A549 (cell line): ENCODE results near the gene PSMD13. TPM values are rescaled to one million over a fixed set of nuclear protein-coding genes. Genes with fewer than 3 reads are reported as not detected.

Experiments used
- ATAC-seq, 2 experiments: fragments of 200-7000 bp in 1 of 2; fragments of >200 bp in 1 of 2; cut with Nextera tagmentation in 1 of 2; cut with Tn5 transposase in 1 of 2; 3 replicates each; pipeline versions ENCODE4 v1.8.0 to v1.9.1; 2018 to 2020; ENCODE audit warnings: mild to moderate bottlenecking in 1 of 2, moderate library complexity in 1 of 2
- CTCF ChIA-PET: fragments of 300-600 bp; sonication (Branson Sonifier 250); formaldehyde crosslinking; extraction: SDS; loops from one replicate; lab custom pipeline; 2021; ENCODE audit warnings: antibody characterized with exemption, inconsistent platforms; lab: Yijun Ruan, JAX
- POLR2A ChIA-PET: fragments of 350-600 bp; formaldehyde crosslinking; extraction: SDS; loops from one replicate; lab custom pipeline; 2021; ENCODE audit warnings: antibody characterized with exemption, inconsistent platforms; lab: Yijun Ruan, JAX
- DNase-seq, 2 experiments: peaks; one replicate each; pipeline versions ENCODE4 v3.0.0 to v3.0.0-alpha.2; 2011 to 2016; ENCODE audit warnings: low read depth in 1 of 2, low spot score in 1 of 2
- FAIRE-seq: peaks from 2 replicates; lab custom pipeline; 2011; peaks lifted over from hg19 to GRCh38; lab: Jason Lieb, UNC
- H3K27ac ChIP-seq, 2 experiments: fragments of >200 bp; sonication (Bioruptor Twin); formaldehyde crosslinking; 3 replicates each; pipeline ENCODE4 v1.5.1; 2016 to 2017
- H3K4me1 ChIP-seq: fragments of >200 bp; sonication (Bioruptor Twin); formaldehyde crosslinking; 3 replicates; pipeline ENCODE4 v1.6.1; 2016
- H3K4me2 ChIP-seq: fragments of >200 bp; sonication (Bioruptor Twin); formaldehyde crosslinking; 3 replicates; pipeline ENCODE4 v1.6.1; 2016
- H3K4me3 ChIP-seq: fragments of >200 bp; sonication (Bioruptor Twin); formaldehyde crosslinking; 3 replicates; pipeline ENCODE4 v1.5.1; 2016
- H3K9me3 ChIP-seq: fragments of >200 bp; sonication (Bioruptor Twin); formaldehyde crosslinking; 3 replicates; pipeline ENCODE4 v1.6.1; 2016
- ATOH8 ChIP-seq: fragments of 250-450 bp; sonication (Bioruptor Pico); IDR thresholded peaks from 2 replicates; pipeline ENCODE4 v1.5.0; 2020; ENCODE audit warnings: low read depth, mild to moderate bottlenecking, moderate library complexity
- BHLHE40 ChIP-seq: IDR thresholded peaks from 2 replicates; pipeline ENCODE4 v1.6.1; 2012; ENCODE audit warnings: low read depth, low read length, inconsistent platforms
- CBX2 ChIP-seq: fragments of 200-600 bp; sonication (generic); IDR thresholded peaks from 2 replicates; pipeline ENCODE4 v1.6.1; 2016; ENCODE audit warnings: low read depth, mild to moderate bottlenecking, borderline replicate concordance
- CBX8 ChIP-seq: fragments of 200-600 bp; sonication (generic); IDR thresholded peaks from 2 replicates; pipeline ENCODE4 v1.6.1; 2016
- CEBPB ChIP-seq, 2 experiments: fragments of >200 bp in 1 of 2; sonication (Bioruptor Twin) in 1 of 2; formaldehyde crosslinking in 1 of 2; IDR thresholded peaks; 2 replicates each; pipeline ENCODE4 v1.6.1; 2012 to 2016
- EHF ChIP-seq: fragments of 250-450 bp; sonication (Bioruptor Pico); IDR thresholded peaks from 2 replicates; pipeline ENCODE4 v1.5.0; 2020; ENCODE audit warnings: mild to moderate bottlenecking
- EP300 ChIP-seq, 2 experiments: fragments of >200 bp; sonication (Bioruptor Twin); formaldehyde crosslinking; IDR thresholded peaks; 2 replicates in 1 of 2; 3 replicates in 1 of 2; pipeline ENCODE4 v1.6.1; 2016 to 2017
- HDAC2 ChIP-seq: fragments of 200-600 bp; sonication (generic); IDR thresholded peaks from 2 replicates; pipeline ENCODE4 v1.6.1; 2016
- JUN ChIP-seq, 2 experiments: fragments of >200 bp; sonication (Bioruptor Twin); formaldehyde crosslinking; IDR thresholded peaks; 2 replicates in 1 of 2; 3 replicates in 1 of 2; pipeline ENCODE4 v1.6.1; 2016 to 2017
- JUNB ChIP-seq: fragments of >200 bp; sonication (Bioruptor Twin); formaldehyde crosslinking; IDR thresholded peaks from 2 replicates; pipeline ENCODE4 v1.6.1; 2016
- KDM1A ChIP-seq: fragments of 200-600 bp; sonication (generic); IDR thresholded peaks from 2 replicates; pipeline ENCODE4 v1.6.1; 2016; ENCODE audit warnings: low read depth, mild to moderate bottlenecking
- KDM5A ChIP-seq: fragments of 200-600 bp; sonication (generic); IDR thresholded peaks from 2 replicates; pipeline ENCODE4 v1.6.1; 2016; ENCODE audit warnings: antibody characterized with exemption, mild to moderate bottlenecking
- MAFK ChIP-seq: fragments of 450-650 bp; IDR thresholded peaks from 2 replicates; pipeline ENCODE4 v1.6.1; 2014; ENCODE audit not compliant: partially characterized antibody
- NPAS2 ChIP-seq: fragments of 250-450 bp; sonication (Bioruptor Pico); IDR thresholded peaks from 2 replicates; pipeline ENCODE4 v1.8.0; 2022; ENCODE audit warnings: mild to moderate bottlenecking, moderate library complexity, borderline replicate concordance
- RAD21 ChIP-seq, 2 experiments: fragments of >200 bp in 1 of 2; sonication (Bioruptor Twin) in 1 of 2; formaldehyde crosslinking in 1 of 2; IDR thresholded peaks in 1 of 2; conservative IDR thresholded peaks in 1 of 2; 2 replicates in 1 of 2; 3 replicates in 1 of 2; pipeline ENCODE4 v1.6.1; 2012 to 2018; ENCODE audit warnings: inconsistent platforms in 1 of 2
- RARB ChIP-seq: fragments of 250-450 bp; sonication (Bioruptor Pico); IDR thresholded peaks from 2 replicates; pipeline ENCODE4 v1.8.0; 2021; ENCODE audit warnings: mild to moderate bottlenecking, moderate library complexity
- RFX5 ChIP-seq: fragments of 450-650 bp; IDR thresholded peaks from 2 replicates; pipeline ENCODE4 v1.7.1; 2014; ENCODE audit warnings: antibody characterized with exemption, mild to moderate bottlenecking, moderate library complexity
- SMC3 ChIP-seq: fragments of >200 bp; sonication (Bioruptor Twin); formaldehyde crosslinking; IDR thresholded peaks from 3 replicates; pipeline ENCODE4 v1.6.1; 2018; ENCODE audit warnings: inconsistent platforms
- SREBF2 ChIP-seq: fragments of 450-650 bp; IDR thresholded peaks from 2 replicates; pipeline ENCODE4 v1.6.1; 2014; ENCODE audit warnings: mild to moderate bottlenecking, moderate library complexity
- TP53 ChIP-seq: fragments of 250-450 bp; sonication (Bioruptor Pico); IDR thresholded peaks from 2 replicates; pipeline ENCODE4 v1.5.0; 2021; ENCODE audit warnings: mild to moderate bottlenecking, moderate library complexity
- ZFP36 ChIP-seq: fragments of 450-650 bp; IDR thresholded peaks from 2 replicates; pipeline ENCODE4 v1.6.1; 2014; ENCODE audit warnings: borderline replicate concordance; ENCODE audit not compliant: partially characterized antibody
- WGBS: methylation state at CpG from one replicate; pipeline ENCODE4 v1.1.6; 2017; ENCODE audit errors: missing lambda C conversion rate; 5-methylcytosine and 5-hydroxymethylcytosine counted together
- polyA plus RNA-seq, 4 experiments: library from polyadenylated mRNA; depleted of rRNA in 3 of 4; stranded (reverse); fragments of >200 nt; fragmentation: RNase III in 1 of 4; extraction: RNeasy Plus Mini Kit Qiagen cat#74134 plus additional on column Dnase treatment in 1 of 4; gene quantifications; 2 replicates in 3 of 4; 3 replicates in 1 of 4; pipeline ENCODE4 v1.2.3, GENCODE V29; 2011 to 2017
- TF ChIP-seq, protein P1 (sequence below): fragments of 150-350 bp; IDR thresholded peaks from 2 replicates; pipeline ENCODE4 v1.6.1; 2014; ENCODE audit warnings: low read depth, mild to moderate bottlenecking, low read length
- TF ChIP-seq, protein P2 (sequence below): fragments of >200 bp; sonication (Bioruptor Twin); formaldehyde crosslinking; IDR thresholded peaks from 3 replicates; pipeline ENCODE4 v1.5.1; 2016

The PSMD13 gene
- polyA plus RNA-seq, 2 of the 4 experiments (the other 2 are of a cell fraction), result 153 to 198 TPM

DNA sequence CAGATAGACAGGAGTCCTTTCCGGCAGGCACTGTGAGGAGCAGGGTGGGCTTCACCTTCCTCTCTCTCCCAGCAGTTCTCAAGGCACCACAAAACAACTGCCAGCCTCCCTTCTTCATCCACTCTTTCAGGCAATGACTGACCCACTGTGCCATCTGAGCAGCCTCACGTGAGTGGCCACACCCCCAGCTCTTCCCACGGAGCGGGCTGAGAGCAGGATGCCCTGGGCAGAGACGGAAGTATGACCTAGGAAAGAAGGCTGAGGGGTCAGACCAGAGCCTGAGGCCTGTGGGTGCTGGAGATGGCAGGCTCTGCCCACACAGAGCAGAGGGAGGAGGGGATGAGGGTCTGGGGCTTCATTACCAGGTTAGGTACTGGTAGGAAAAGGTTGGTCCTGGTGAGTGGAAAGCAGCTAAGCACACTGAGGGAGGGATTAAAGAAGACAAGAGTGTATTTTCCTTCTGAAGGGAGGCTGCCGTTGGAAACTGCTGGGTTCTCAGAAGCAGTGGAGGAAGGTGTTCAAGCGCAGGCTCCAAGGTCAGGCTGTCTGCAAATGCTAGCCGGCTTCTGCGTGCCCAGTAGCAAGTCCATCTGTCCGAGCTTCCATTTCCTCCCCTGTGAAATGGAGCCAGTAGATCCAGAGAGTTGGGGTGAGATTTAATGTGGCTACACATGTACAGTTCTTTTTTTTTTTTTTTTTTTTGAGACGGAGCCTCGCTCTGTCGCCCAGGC, 46.0 kb downstream of the PSMD13 start:
- no peak for TF ChIP-seq JUN (IDR thresholded peaks at IDR 0.05)
- TF ChIP-seq SMC3, result no peak
- no peak for TF ChIP-seq CEBPB (IDR thresholded peaks at IDR 0.05)
- TF ChIP-seq RAD21 (conservative IDR thresholded peaks at IDR 0.05 in 1 of 2, IDR thresholded peaks at IDR 0.05 in 1 of 2), result no peak
- no peak for TF ChIP-seq MAFK
- no peak for TF ChIP-seq EP300 (IDR thresholded peaks at IDR 0.05)
- TF ChIP-seq JUNB, result no peak
- TF ChIP-seq SREBF2, result no peak
- 60% methylated on average over 13 of the region's 13 CpGs for WGBS
- Histone ChIP-seq H3K4me3 (no peak overlapping the region), H3K27ac (no peak overlapping the region), H3K4me2 (no peak overlapping the region), H3K9me3 (no peaks in the 10 kb centered on the region), H3K4me1 (peaks cover 14% of the 10 kb centered on the region; the same call in 1 of the 3 replicates)
- POLR2A ChIA-PET, result interaction anchor here (1.7 kb wide), 1 partner anchor 76 kb away, joined by 4 read pairs; the partner anchor contains the start of genes BET1L and RIC8A
- CTCF ChIA-PET, result interaction anchor here (0.7 to 2.9 kb wide), 5 partner anchors 15 to 165 kb away, joined by 3 to 13 read pairs (median 3); partner anchors contain the start of gene IFITM2
- DNase-seq, result no peak
- ATAC-seq, result 0 out of 6 replicates have a peak, but pooled peaks of 1 of the 2 experiments have one; percentile 6
- FAIRE-seq, result no peak

DNA sequence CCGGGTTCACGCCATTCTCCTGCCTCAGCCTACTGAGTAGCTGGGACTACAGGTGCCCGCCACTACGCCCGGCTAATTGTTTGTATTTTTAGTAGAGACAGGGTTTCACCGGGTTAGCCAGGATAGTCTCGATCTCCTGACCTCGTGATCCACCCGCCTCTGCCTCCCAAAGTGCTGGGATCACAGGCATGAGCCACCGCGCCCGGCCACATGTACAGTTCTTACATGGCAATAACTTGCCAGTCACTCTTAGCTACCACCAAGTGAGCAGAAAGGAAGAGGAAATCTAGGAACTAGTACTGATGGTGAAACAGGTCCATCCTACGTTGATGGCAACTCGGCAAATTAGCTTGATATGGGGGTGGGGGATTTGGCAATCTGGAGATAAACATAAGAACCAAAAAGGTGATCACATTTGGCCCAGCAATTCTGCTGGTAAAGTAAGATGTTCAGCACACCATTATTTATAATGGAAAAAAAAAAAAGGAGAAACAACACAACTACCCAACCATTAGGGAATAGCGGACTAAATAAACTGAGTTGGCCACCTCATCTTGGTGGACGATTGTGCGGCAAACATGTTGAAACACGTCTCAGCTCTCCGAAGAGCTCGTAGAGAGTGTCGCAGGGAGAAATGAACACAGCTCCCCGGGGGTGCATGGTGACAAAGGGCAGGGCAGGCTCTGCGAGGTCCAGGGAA, 46.8 kb downstream of the PSMD13 start:
- WGBS, result 80% methylated on average over 23 of the region's 23 CpGs
- CTCF ChIA-PET, result interaction anchor here (0.7 to 2.7 kb wide), 6 partner anchors 11 to 164 kb away, joined by 3 to 13 read pairs (median 3); partner anchors contain the start of gene IFITM2
- H3K4me2 ChIP-seq, result no peak overlapping the region

More for the DNA sequence above, 46.8 kb downstream of the PSMD13 start:
- peaks cover 14% of the 10 kb centered on the region; the same call in 1 of the 3 replicates for H3K4me1 ChIP-seq
- H3K4me3 ChIP-seq, result no peak overlapping the region
- ATAC-seq (no peak), FAIRE-seq (no peak), DNase-seq (no peak)
- H3K9me3 ChIP-seq, result no peaks in the 10 kb centered on the region
- POLR2A ChIA-PET, result interaction anchor here (1.7 kb wide), 1 partner anchor 76 kb away, joined by 4 read pairs; the partner anchor contains the start of genes BET1L and RIC8A
- H3K27ac ChIP-seq, result no peak overlapping the region
- TF ChIP-seq NPAS2 (CRISPR knock-in tag) (no peak), ATOH8 (CRISPR knock-in tag) (no peak), KDM1A (no peak), EHF (CRISPR knock-in tag) (no peak), KDM5A (no peak), JUN (IDR thresholded peaks at IDR 0.05) (no peak), TP53 (CRISPR knock-in tag) (no peak), RFX5 (no peak), RARB (CRISPR knock-in tag) (no peak), HDAC2 (no peak), ZFP36 (no peak), CBX8 (no peak), BHLHE40 (no peak), CBX2 (no peak), JUNB (no peak)
- TF ChIP-seq, protein P1, sequence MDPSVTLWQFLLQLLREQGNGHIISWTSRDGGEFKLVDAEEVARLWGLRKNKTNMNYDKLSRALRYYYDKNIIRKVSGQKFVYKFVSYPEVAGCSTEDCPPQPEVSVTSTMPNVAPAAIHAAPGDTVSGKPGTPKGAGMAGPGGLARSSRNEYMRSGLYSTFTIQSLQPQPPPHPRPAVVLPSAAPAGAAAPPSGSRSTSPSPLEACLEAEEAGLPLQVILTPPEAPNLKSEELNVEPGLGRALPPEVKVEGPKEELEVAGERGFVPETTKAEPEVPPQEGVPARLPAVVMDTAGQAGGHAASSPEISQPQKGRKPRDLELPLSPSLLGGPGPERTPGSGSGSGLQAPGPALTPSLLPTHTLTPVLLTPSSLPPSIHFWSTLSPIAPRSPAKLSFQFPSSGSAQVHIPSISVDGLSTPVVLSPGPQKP, result no peak
- TF ChIP-seq, protein P2, sequence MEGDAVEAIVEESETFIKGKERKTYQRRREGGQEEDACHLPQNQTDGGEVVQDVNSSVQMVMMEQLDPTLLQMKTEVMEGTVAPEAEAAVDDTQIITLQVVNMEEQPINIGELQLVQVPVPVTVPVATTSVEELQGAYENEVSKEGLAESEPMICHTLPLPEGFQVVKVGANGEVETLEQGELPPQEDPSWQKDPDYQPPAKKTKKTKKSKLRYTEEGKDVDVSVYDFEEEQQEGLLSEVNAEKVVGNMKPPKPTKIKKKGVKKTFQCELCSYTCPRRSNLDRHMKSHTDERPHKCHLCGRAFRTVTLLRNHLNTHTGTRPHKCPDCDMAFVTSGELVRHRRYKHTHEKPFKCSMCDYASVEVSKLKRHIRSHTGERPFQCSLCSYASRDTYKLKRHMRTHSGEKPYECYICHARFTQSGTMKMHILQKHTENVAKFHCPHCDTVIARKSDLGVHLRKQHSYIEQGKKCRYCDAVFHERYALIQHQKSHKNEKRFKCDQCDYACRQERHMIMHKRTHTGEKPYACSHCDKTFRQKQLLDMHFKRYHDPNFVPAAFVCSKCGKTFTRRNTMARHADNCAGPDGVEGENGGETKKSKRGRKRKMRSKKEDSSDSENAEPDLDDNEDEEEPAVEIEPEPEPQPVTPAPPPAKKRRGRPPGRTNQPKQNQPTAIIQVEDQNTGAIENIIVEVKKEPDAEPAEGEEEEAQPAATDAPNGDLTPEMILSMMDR, result no peak
- TF ChIP-seq, all 56 proteins: peak for 0
